Lung (tissue), 12 donors: ENCODE data around the gene DMRT1. TPM values are rescaled to one million over a fixed set of nuclear protein-coding genes. Genes with fewer than 3 reads are reported as not detected.
A peak's percentile ranks its signal among the peaks of the same experiment; 100 is the strongest.

Experiments used
- ATAC-seq: fragments of 200-7000 bp; cut with Tn5 transposase; one replicate; pipeline ENCODE4 v1.9.1; 2020; ENCODE audit warnings: moderate number of reproducible peaks; ENCODE audit not compliant: insufficient read depth, low FRiP score
- DNase-seq, 3 donors: peaks; one replicate each; pipeline ENCODE4 v3.0.0-alpha.2; 2013 to 2017
- H3K27ac ChIP-seq, 2 donors: one replicate each; pipeline ENCODE4 v1.5.1; 2013; ENCODE audit warnings: mild to moderate bottlenecking in 2 of 2, moderate library complexity in 2 of 2, control low read depth in 1 of 2, inconsistent platforms in 1 of 2, low read depth in 1 of 2, low read length in 1 of 2
- H3K27me3 ChIP-seq, 3 donors: one replicate each; pipeline ENCODE4 v1.5.1; 2013; ENCODE audit warnings: low read length in 2 of 3; ENCODE audit not compliant: control insufficient read depth in 3 of 3, insufficient read depth in 3 of 3
- H3K36me3 ChIP-seq, 4 donors: one replicate each; pipeline ENCODE4 v1.5.1; 2013; ENCODE audit warnings: low read length in 4 of 4, mild to moderate bottlenecking in 1 of 4, moderate library complexity in 1 of 4; ENCODE audit not compliant: control insufficient read depth in 4 of 4, insufficient read depth in 4 of 4
- H3K4me1 ChIP-seq, 5 donors: one replicate each; pipeline ENCODE4 v1.5.1; 2013; ENCODE audit warnings: low read length in 5 of 5, mild to moderate bottlenecking in 2 of 5, moderate library complexity in 1 of 5; ENCODE audit not compliant: control insufficient read depth in 5 of 5, insufficient read depth in 5 of 5
- H3K4me3 ChIP-seq: one replicate; pipeline ENCODE4 v1.5.1; 2013; ENCODE audit warnings: mild to moderate bottlenecking, control low read depth, moderate library complexity
- H3K9ac ChIP-seq, 2 donors: one replicate each; pipeline ENCODE4 v1.5.1; 2013; ENCODE audit warnings: low read length in 2 of 2, control low read depth in 1 of 2; ENCODE audit not compliant: insufficient read depth in 1 of 2
- H3K9me3 ChIP-seq, 4 donors: one replicate each; pipeline ENCODE4 v1.5.1; 2013; ENCODE audit warnings: low read length in 3 of 4, mild to moderate bottlenecking in 1 of 4, moderate library complexity in 1 of 4; ENCODE audit not compliant: control insufficient read depth in 4 of 4, insufficient read depth in 3 of 4
- WGBS, 2 donors: extraction: QIAGEN DNeasy Blood & Tissue Kit; methylation state at CpG; one replicate each; pipeline ENCODE4 v1.1.7; 2013; 5-methylcytosine and 5-hydroxymethylcytosine counted together
- polyA plus RNA-seq, 2 donors: library from polyadenylated mRNA; stranded (reverse); fragments of 200-250 nt; gene quantifications; one replicate each; pipeline ENCODE4 v1.2.1, GENCODE V29; 2013
- total RNA-seq, 2 donors: library from RNA; depleted of rRNA in 1 of 2; stranded (reverse); fragments of >200 nt in 1 of 2; gene quantifications; one replicate each; pipeline ENCODE4 v1.2.1, GENCODE V29; 2014 to 2021
- TF ChIP-seq, protein P1 (sequence below): IDR thresholded peaks from 2 replicates; pipeline ENCODE4 v1.5.1; 2012; ENCODE audit warnings: mild to moderate bottlenecking; ENCODE audit errors: control extremely low read depth, extremely low read depth
- donor health status: control.
- donor health status: control.
- donor health status: Bipolar disorder and iron deficiency.
- donor health status: healthy.
- donor health status: DM: yes; HTN: yes; CAD: no.

DMRT1 gene
- total and polyA plus RNA-seq, 4 donors, result not detected

- no peak overlapping the region for H3K27ac ChIP-seq
- H3K4me1 ChIP-seq, result peaks cover 0 to 22% (median 0%) of the 10 kb centered on the region in 5 donors
- no peaks in the 10 kb centered on the region for H3K36me3 ChIP-seq
- TF ChIP-seq, protein P1, sequence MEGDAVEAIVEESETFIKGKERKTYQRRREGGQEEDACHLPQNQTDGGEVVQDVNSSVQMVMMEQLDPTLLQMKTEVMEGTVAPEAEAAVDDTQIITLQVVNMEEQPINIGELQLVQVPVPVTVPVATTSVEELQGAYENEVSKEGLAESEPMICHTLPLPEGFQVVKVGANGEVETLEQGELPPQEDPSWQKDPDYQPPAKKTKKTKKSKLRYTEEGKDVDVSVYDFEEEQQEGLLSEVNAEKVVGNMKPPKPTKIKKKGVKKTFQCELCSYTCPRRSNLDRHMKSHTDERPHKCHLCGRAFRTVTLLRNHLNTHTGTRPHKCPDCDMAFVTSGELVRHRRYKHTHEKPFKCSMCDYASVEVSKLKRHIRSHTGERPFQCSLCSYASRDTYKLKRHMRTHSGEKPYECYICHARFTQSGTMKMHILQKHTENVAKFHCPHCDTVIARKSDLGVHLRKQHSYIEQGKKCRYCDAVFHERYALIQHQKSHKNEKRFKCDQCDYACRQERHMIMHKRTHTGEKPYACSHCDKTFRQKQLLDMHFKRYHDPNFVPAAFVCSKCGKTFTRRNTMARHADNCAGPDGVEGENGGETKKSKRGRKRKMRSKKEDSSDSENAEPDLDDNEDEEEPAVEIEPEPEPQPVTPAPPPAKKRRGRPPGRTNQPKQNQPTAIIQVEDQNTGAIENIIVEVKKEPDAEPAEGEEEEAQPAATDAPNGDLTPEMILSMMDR, result no peak
- 8 to 11% methylated on average over 47 to 49 of the region's 49 CpGs for WGBS, 2 donors
- no peak overlapping the region for H3K9ac ChIP-seq
- H3K4me3 ChIP-seq, result no peak overlapping the region
- peaks cover 17 to 98% (median 94%) of the 10 kb centered on the region in 3 donors for H3K27me3 ChIP-seq
- DNase-seq, result no peak
- no peak for ATAC-seq
- peaks cover 0 to 25% (median 0%) of the 10 kb centered on the region in 4 donors for H3K9me3 ChIP-seq
These were observed 128.0 kb downstream of the DMRT1 start for GRCh38 chr9:969310-970150.

- Histone ChIP-seq H3K4me1 (peaks cover 0 to 22% (median 0%) of the 10 kb centered on the region in 5 donors), H3K9ac (no peak overlapping the region), H3K27ac (no peak overlapping the region), H3K9me3 (peaks cover 0 to 27% (median 0%) of the 10 kb centered on the region in 4 donors), H3K36me3 (no peaks in the 10 kb centered on the region), H3K4me3 (no peak overlapping the region), H3K27me3 (peaks cover 17 to 98% (median 94%) of the 10 kb centered on the region in 3 donors)
- ATAC-seq, result no peak
- TF ChIP-seq, protein P1, result no peak
- 3 to 9% methylated on average over 56 to 57 of the region's 57 CpGs for WGBS, 2 donors
- no peak for DNase-seq
These were observed 128.9 kb downstream of the DMRT1 start for GRCh38 chr9:970151-970996.

DNA sequence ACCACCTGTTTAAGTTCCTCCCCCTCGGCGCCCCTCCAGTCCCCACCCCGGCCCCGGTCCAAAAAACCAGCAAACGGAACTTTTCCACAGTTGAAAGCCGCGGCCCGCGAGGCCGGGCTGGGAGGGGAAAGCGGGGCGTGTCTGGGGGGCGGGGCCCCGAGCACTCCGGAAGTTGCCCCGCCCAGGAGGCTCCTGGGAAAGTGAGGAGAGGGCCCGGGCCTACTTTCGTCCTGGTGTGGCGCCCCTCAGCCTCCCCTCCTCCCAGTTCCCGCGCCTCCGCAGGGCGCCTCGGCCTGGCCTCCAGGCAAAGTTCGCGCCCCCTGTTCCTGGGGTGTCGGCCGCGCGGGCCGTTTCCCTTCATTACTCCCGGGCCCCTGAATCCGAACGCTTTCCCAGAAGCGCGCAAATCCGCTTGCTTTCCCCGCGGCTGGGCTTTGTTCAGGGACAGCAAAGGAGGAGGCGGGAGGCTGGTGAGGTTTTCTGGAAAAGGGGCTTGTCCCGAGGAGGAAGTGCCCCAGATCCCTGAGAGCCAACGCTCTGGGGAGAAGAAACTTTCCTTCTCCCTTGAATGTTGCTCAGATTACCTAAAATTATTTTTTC is 130.5 kb downstream of the DMRT1 start:
- WGBS, 2 donors, result 3% methylated on average over 42 of the region's 42 CpGs
- ATAC-seq, result no peak

More for the DNA sequence above, 130.5 kb downstream of the DMRT1 start:
- Histone ChIP-seq H3K4me3 (no peak overlapping the region), H3K9ac (no peak overlapping the region), H3K9me3 (peaks cover 0 to 27% (median 0%) of the 10 kb centered on the region in 4 donors), H3K27me3 (peaks cover 32 to 94% (median 87%) of the 10 kb centered on the region in 3 donors), H3K36me3 (no peaks in the 10 kb centered on the region), H3K4me1 (peaks cover 0 to 24% (median 0%) of the 10 kb centered on the region in 5 donors), H3K27ac (no peak overlapping the region)
- TF ChIP-seq, protein P1, result no peak
- peak in 1 of 3 donors; percentile 29 for DNase-seq
